ENCODE measurements around the gene TMEM108. TPM values are rescaled to one million over a fixed set of nuclear protein-coding genes. Genes with fewer than 3 reads are reported as not detected.
A peak's percentile ranks its signal among the peaks of the same experiment; 100 is the strongest.

TMEM108 gene
- total RNA-seq, 1 experiment from 2014 or later, result 0.69 TPM

DNA sequence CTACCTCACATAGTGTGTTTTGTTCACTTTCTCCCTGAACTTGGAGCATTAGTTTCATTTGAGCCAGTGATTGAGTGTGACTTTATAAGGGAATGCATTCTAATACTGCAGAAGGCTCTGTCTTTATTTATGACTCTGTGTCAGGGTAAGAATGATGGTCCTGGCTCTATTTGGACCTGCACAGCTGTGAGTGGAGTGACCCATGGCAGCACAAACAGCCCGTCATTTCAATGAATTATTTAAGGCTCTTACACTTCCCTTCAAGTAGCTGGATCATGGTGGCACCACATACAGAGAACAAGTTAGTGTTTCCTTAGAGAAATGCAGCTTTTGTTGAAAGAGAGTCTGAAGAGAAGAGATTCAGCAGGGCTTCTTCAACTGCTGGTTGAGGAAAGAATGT is 16.4 kb downstream of the TMEM108 start:
- no peak for DNase-seq (ENCODE audit: low read depth)

DNA sequence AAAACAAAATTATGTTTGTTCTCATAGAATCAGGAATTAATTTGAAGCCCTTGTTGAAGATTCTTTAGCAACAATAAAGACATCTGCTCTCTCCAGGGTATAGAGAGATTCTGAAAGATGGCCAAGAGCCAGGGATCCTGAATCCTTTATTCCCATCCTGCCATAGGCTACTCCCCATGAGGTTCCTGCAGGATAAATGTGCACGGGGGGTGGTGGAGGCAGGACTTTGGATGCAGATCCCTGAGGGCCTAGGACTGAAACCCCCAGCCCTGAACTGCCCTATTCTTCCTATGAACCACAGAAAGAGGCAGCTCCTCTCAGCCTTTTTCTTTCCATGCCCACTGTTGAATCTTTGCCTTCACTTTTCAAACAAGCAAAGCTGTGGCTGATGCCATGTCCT is 17.1 kb downstream of the TMEM108 start:
- no peak for DNase-seq (ENCODE audit: low read depth)

DNA sequence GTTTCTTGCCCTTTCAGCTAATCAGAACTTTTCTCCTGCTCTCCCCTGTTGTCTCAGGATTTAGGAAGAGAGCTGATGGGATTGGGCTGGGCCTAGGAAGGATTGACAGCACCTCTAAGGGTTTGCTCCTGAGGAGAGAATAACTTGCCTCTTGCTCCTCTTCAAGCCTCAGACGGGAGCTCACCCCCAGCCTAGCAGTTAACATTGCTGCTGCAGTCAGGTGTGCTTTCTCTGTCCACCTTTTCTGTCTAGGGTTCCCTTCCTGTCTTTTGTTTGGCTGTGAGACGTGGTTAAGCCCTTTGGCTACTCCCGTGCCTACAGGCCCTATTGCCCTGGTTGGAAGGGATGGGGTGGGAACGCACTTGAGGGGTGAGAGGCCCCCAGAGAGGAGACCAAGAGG is 20.1 kb downstream of the TMEM108 start:
- DNase-seq (ENCODE audit: low read depth), result no peak

DNA sequence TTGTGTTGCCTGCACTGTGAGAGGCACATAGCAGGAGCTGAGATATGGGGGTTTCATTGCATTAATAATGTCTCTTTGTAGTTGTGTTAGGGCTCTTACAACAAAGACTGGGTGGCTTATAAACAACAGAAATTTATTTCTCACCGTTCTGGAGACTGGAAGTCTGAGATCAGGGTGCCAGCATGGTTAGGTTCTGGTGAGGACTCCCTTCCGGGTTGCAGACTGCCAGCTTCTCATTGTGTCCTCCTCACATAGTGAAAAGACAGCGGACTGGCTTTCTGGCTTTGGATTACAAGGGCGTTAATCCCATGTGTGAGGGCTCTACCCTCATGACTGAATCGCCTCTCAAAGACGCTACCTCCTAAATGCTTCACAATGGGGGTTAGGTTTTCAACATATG is 20.6 kb downstream of the TMEM108 start:
- DNase-seq (ENCODE audit: low read depth), result no peak

DNA sequence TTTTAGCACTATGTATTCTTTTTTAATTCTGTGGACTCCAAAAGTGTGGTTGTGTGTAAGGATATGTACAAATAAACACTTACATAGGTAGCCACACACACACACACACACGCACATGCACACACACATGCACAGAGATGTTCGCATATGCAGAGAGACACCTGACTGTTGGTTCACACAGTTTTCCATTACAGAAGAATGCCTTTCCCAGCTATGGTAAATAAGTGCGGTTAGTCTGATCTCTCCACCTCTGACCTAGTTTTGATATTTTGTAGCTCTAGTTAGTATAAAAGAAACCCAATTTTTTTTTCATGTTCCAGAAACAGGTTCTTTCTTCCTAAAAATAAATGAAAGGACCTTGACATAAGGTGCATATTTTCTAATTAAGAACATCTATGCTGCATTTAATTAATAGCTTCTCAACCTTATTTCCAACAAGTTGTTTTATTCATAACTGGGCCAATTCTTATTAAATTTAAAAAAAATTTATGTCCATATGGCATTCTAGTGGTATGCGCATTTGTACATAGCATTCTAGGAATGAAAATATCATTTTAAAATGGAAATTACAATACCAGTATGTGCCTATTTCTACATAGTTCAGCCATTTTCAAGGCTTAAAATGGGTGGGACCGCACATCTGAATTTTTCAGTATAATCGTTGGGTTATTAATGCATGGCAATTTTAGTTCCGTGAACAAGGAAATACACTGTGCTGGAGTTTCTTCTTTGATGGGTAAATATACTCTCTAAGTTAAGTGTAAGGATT is 27.2 kb downstream of the TMEM108 start:
- no peak for DNase-seq (ENCODE audit: low read depth)

DNA sequence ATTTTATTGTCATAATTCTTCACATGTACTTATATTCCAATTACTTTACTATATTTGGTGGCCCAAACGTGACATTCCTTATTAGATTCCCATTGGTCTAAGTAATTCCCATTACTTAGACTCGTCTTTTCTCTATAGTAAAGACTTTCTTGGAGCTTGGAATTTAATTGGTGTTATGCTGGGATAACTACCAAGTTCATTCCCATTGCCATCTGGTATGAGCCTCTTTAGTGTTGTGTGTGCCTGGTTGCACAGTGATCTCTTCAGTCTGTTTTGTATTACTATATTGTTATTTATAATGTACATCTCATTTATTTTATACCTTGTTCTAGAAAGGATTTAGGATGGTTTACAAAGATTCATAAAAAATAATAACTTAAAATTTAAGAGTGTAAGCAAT is 27.8 kb downstream of the TMEM108 start:
- DNase-seq (ENCODE audit: low read depth), result no peak

DNA sequence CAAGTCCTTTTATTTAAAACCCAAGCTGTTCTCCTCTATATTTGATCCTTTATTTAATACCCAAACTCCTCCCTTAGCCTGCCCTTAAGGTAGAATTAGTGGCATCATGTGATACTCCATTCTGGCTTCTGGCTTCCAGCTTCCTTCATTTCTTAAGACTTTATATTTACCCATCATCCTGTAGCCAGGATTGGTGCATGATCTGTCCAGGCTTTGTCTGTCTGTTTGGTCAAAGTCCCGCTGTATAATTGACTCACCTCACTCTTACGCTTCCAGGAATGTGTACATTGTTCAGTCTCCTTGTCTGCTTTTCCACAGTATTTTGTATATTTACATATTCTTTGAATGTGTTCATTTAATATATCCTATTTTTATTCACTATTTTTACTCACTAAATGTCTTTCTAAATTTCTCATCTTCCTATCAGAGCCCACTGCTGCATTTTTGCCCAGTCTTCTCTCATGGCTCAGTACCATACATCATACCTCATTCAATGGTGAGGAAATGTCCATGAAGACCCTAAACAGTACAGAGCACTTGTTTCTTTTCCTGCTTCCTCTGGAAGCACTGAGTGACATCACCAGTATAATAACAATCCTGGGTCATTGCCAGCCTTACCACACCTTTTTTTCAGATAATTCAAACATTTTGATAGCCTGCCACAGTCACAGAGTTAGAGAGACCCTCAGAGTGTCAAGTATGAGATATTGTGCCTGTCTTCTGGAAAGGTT is 31.5 kb downstream of the TMEM108 start:
- no peak for DNase-seq (ENCODE audit: low read depth)

DNA sequence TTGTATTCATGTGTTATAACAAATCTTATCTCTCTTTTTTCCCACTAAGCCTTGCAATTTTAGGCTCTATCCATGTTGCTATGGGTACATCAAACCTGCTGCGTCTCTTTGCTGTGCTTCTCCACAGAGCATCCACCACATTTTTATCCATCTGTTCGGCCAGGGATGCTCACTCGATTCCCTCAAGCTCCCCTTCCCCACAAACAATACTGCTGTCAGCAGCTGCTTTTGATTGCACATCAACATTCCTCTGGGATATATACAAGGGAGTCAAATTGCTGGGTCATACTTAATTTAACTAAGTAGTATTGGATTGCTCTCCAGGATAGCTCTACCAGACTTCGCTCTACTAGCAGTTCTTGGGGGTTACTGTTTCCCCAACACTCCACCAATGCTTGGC is 36.8 kb downstream of the TMEM108 start:
- no peak for DNase-seq (ENCODE audit: low read depth)

DNA sequence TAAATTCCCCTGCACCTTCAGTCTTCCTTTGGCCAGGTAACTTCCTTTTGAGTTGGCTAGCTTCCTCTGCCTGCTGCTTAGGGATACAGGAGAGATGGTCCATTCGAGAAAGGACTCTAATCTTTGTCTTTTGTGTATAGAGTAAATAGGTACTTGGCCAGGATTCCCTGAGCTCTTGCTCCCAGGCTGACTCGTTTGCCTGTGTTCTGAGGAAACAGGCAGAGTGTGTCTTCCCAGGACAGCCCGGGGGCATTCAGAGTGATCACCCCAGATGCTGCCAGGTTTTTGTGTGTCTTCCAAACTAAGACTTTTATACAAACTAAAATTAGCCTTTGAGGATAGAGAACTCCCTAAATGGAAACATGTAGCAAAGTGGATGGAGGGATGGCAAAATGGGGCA is 39.5 kb downstream of the TMEM108 start:
- peak; percentile 27 for DNase-seq (ENCODE audit: low read depth)

DNA sequence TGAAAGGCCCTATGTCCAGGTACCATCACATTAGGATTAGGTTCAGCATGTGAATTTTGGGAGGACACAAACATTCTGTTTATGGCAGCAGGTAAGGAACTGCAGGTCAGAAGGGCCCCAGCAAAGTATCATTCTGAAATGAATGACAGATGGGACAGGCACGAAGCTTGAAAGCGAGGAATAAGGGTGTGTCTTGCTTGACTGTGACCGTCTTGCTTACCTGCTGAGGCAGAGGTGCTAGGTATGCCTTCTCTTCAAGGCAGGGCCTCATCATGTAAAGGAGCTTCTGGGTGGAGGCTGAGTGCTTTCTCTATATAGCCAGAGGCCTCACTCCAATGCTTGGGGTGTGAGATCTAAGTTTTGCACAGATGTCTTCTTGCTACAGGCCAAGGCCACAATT is 41.4 kb downstream of the TMEM108 start:
- DNase-seq (ENCODE audit: low read depth), result no peak

DNA sequence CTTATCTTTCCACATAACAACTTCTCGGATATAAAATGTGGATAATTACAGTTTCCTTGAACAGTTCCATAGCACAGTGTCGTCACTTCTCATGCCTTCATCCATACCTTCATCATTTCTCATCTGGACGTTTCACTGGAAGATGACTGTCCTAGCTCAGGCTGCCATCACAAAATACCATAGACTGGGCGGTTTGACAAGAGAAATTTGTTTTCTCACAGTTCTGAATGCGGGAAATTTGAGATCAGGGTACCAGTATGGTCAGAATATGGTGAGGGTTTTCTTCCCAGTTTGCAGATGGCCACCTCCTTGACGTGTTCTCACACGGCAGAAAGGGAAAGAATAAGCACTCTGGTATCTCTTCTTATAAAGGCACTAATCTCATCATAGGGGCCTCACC is 42.8 kb downstream of the TMEM108 start:
- DNase-seq (ENCODE audit: low read depth), result no peak

DNA sequence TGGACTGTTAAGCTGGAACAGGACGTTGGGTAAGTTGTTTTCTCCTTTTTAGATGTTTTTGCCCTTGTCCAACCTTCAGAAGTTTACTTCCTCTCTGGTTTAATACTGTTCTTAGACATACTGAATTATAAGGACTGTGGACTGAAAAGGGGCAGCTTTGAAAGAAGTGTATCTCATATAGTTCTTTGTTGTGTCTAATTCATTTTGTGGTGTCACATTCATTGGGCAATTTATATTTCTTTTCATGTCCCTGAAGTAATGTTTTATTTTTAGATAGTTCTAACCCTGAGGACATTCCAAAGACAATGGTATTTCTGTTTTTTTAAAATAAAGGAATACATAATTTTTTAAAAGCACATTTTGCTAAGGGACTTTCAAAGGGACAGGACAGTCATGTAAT is 45.2 kb downstream of the TMEM108 start:
- no peak for DNase-seq (ENCODE audit: low read depth)

DNA sequence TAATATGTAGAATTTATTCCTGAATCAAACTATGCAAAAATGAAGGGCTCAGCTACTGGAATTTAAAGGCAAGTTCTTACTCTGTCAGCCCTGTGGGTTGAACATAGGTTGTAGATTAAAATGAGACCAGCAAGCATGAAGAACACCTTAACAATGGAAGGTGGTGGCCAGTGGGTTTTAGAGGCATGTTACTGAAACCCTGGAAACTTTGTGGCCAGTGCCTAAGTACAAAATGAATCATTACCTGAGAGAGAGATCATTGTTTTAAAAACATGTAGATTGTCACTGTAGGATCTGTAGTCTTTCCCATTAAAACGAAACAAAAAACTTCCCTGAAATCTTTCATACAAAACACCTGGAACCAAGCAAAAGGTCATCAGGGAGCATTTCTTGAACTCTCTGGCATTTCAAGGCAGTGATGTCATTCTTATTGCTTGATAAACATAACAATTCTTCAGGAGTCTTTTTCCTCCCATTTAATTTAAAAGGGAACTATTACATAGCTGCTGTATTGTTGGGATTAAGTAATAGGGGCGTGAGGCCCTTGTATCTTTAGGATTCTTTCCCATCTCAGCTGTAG is 51.8 kb downstream of the TMEM108 start:
- DNase-seq (ENCODE audit: low read depth), result peak; percentile 30

DNA sequence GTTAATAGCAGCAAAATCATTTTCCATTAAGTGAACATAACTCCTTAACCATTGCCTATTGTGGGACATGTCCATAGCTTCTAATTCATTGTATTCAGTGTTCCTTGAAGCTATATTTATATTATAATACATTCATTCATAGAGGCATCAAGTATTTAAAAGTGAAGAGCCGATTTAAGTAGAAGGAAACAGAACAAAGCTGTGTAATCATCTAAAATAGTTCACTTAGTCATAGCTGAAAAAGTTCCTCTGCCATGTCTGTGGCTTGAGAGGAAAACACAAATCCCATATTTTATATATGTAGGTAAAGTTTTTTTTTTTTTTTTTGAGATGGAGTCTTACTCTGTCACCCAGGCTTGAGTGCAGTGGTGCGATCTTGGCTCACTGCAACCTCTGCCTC is 54.5 kb downstream of the TMEM108 start:
- DNase-seq (ENCODE audit: low read depth), result no peak

DNA sequence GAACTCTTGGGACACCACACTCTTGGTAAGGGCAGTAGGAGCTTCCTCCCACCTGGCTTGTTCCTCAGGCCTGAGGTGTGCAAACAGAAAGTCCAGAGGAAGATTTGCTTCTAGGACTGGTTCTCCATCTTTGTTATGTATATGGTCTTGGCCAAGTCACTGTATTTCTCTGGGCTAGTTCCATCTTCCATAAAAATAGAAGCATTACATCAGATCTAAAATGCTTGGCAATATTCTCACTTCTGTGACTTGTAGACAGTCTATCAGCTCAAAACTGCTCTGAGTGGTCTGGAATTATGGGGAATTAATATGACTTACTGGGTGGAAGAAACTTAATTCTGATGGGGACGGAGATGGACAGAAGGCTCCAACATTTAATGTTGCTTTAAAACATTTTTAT is 55.2 kb downstream of the TMEM108 start:
- no peak for DNase-seq (ENCODE audit: low read depth)

DNA sequence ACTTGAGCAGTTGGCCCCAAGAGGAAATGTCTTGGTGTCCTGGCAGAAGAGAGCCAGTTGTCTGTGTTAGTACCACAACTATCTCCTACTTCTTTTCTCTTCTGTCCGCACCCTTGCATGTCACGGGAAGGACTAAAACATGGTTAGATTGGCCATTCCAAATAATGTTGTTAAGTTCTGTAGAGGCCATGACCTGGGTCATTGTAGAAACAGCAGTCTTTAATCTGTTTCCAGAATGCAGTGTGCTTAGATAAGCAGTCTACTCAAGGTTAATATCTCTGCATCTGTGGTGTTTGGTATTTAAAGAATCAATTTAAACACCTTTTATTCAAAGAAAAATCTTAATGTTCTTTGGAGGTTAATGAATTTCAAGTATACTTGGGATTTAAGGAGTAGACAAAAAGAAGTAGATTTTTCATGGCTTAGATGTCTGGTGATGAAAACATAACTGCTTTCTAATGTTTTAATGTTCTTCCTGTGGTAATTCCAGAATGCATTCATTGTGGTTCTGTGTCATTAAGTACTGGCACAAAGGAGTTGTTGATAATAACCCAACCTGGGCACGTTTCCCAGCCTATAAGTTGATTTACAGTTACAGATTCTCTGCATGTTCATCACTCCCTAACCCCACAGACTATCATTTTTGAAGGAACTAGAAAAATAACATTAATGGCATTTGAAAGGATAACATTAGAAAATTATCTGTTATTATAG is 58.9 kb downstream of the TMEM108 start:
- peak; percentile 78 for DNase-seq (ENCODE audit: low read depth)

DNA sequence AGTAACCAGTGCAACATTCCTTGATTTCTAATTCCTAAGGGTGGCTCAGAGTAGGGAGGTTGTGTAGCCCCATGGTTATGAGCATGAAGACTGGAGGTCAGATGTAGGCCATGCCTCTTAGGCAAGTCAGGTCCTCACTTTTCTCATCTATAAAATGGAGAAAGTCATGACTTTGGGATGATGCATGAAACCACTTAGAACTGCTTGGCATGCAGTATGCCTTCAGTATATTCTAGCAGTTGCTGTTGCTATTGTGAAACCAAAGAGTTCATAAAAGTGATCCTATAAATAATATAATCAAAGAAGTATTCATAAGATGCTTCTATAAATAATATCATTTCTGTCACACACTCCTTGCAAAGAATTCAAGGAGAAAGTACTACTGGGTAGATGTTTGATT is 65.5 kb downstream of the TMEM108 start:
- DNase-seq (ENCODE audit: low read depth), result no peak

DNA sequence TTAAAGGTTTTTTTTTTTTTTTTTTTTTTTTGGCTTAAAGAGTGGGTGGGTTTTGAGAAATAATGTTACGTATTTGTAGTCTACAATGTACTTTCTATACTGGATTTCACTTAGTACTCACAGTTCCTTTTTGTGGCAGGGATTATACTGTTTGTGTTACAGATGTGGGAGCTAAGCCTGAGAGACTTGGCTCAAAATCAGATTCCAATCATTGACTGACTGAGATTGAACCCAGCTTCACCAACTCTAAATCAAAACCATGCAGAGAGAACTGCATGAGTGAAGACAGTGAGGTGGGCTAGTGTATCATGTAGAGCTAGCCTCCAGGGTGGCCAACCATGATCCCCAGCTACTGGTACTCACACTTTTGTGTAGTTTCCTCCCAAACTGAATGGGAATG is 68.0 kb downstream of the TMEM108 start:
- no peak for DNase-seq (ENCODE audit: low read depth)

DNA sequence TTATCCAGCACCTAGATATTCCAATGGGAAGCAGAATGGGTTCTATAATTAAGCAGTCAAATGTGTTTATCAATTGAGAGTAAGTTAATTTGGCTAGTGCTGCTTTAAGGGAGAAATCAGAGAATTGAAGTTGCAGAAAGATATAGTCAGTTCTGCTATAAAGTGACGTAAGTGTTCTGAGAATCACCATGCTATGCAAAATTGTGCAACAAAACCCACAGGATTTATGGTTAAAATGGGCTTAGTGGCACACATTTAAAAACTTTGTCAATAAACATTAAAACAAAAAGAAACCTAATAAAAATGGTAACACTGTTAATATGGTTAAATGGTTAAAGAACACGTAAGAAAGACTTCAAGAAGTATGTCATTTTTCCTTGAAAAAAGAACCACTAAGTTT is 74.5 kb downstream of the TMEM108 start:
- DNase-seq (ENCODE audit: low read depth), result peak; percentile 77

DNA sequence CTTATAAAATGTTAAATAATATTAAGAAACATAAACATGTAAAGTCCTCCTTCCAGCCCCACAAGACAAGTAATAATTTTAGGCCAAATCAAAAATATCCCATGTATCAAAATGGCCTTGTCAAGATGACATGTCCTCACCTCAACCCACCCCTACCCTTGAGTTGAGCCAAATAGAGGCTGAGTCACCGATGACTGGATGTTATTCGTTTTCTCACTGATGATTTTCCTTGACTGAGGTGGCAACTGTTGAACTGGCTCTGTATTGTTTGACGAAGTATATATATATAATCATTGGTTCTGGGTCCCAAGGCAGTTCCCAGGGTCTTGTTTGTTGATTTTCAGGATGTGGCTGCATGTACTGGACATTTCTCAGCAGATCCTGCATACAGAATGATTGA is 75.3 kb downstream of the TMEM108 start:
- peak; percentile 90 for DNase-seq (ENCODE audit: low read depth)

DNA sequence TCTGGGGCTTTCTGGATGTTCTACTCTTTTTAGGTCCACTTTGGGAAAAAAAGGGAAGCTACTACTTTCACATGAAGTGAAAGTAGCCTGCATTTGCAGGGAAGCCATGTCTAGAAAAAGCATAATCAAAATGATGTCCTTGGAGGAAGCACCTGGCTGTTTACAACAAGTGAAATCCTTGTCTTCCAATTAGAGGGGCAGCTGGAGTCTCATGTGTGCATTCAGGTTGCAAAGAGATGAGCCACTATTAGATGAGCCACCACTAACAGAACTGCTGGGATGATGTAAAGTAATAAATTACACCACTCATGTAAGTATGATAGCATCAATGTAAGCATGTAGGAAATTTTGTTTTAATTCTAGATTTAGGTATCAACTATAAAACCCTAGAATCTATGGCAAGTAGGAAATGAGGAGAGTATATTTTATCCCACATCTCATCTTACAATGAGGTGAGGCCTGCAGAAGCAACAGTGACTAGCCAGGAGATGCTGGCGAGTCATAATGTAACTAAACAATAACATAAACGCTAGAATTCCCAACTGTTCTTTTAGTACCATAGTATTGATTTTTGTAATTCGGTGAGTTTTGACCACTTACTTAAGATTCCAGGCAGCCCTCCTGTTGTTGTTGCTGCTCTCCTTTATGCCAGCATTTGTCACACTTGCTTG is 75.9 kb downstream of the TMEM108 start:
- peak; percentile 58 for DNase-seq (ENCODE audit: low read depth)

DNA sequence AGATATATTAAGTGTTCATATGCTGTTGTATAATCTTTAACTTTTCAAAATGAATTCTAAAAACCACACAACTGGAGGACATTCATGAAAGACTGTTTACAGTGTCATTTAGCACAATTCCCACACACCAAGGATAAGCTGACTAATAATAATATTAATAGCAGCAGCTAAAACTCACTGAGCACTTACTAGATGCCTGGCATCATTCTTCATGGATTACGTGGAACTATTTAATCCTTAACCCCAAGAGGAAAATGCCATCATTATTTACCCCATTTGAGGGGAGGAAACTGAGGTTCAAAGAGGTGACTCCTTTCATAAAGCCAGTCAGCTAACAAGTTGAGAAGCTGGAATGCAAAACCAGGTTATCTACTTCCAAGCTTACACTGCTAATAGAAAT is 77.0 kb downstream of the TMEM108 start:
- peak; percentile 53 for DNase-seq (ENCODE audit: low read depth)
